ENCODE measurements around the gene SEC14L1.

DNA sequence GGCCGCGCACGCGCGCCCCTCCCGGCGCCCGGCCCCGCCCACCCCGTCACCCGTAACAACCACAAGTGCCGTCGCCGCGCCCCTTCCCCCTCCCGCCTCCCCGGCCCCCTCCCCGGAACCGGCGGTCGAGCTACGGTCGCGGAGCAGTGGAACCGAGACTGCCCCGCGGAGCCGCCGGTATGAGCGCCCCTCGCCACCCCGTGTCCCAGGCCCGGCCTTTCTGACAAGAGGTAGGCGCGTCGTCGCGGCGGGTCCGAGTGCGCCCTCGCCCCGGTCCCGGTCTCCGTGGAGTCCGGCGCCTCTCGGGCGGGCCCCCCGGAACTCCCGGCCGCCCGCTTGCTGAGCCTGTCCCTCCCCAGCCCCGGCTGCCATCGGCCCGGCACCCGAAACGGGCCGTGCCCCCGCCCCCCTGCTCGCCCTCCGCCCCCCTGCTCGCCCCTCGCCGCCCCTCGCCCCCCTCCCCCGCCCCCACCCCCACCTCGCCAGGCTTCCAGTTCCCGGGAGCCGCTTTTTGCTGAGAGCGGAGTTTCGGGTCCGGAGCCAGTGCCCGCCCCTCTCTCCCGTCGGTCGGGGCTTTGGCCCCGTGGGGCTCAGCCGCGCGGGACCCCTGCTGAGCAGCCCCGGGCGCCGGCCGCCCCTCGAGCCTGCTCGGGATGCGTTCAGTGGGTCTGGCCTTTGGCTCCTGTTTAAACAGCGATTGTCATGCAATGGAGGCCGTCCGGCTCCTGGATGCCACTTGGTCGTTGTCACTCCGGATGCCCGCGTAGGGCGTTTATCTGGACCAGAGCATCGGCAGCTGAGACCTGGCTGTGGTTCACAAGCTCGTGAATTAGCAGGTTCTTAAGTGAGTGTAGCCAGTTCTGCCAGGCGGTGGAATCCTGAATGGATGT, at the start of gene SEC14L1:
- TF ChIP-seq, protein P1, sequence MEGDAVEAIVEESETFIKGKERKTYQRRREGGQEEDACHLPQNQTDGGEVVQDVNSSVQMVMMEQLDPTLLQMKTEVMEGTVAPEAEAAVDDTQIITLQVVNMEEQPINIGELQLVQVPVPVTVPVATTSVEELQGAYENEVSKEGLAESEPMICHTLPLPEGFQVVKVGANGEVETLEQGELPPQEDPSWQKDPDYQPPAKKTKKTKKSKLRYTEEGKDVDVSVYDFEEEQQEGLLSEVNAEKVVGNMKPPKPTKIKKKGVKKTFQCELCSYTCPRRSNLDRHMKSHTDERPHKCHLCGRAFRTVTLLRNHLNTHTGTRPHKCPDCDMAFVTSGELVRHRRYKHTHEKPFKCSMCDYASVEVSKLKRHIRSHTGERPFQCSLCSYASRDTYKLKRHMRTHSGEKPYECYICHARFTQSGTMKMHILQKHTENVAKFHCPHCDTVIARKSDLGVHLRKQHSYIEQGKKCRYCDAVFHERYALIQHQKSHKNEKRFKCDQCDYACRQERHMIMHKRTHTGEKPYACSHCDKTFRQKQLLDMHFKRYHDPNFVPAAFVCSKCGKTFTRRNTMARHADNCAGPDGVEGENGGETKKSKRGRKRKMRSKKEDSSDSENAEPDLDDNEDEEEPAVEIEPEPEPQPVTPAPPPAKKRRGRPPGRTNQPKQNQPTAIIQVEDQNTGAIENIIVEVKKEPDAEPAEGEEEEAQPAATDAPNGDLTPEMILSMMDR (IDR thresholded peaks at IDR 0.05; ENCODE audit: borderline replicate concordance, extremely low read depth, low read length, poor library complexity, severe bottlenecking) = no peak
- no peak for TF ChIP-seq EZH2 (IDR thresholded peaks at IDR 0.05; ENCODE audit: borderline replicate concordance, low read depth, low read length, severe bottlenecking)
